PC-3 (cell line): ENCODE data around the gene QPCT.

ENCODE experiments used
- CTCF ChIP-seq: fragments of 300-600 bp; sonication (generic); conservative IDR thresholded peaks from 2 replicates; pipeline ENCODE4 v1.5.1; 2017; ENCODE audit warnings: antibody characterized with exemption, low read depth, mild to moderate bottlenecking, low read length
- EZH2 ChIP-seq: fragments of 300-600 bp; sonication (generic); IDR thresholded peaks from one replicate; pipeline ENCODE4 v1.6.1; 2017; ENCODE audit warnings: antibody characterized with exemption, mild to moderate bottlenecking, low read length; ENCODE audit not compliant: unreplicated experiment
- EZH2phosphoT487 ChIP-seq: fragments of 300-600 bp; sonication (generic); IDR thresholded peaks from 2 replicates; pipeline ENCODE4 v1.6.1; 2018; ENCODE audit warnings: mild to moderate bottlenecking, antibody characterized with exemption, low read length, borderline replicate concordance

GRCh38 chr2:37350034-37350433, 5.6 kb downstream of the QPCT start:
- no peak for TF ChIP-seq CTCF
- no peak for TF ChIP-seq EZH2phosphoT487
- TF ChIP-seq EZH2, result no peak
